Body of pancreas (tissue), 4 donors: Measurements from ENCODE around the gene FGD3.

ENCODE experiments used
- POLR2A ChIP-seq, 3 donors: fragments of 450-650 bp; IDR thresholded peaks; one replicate each; pipeline ENCODE4 v1.6.1; 2016; ENCODE audit warnings: antibody characterized with exemption in 3 of 3, mild to moderate bottlenecking in 2 of 3
- TF ChIP-seq, protein P1 (sequence below), 7 experiments: fragments of 450-650 bp in 4 of 7; fragments of 200-600 bp in 3 of 7; sonication (generic) in 3 of 7; IDR thresholded peaks; one replicate each; pipeline ENCODE4 v1.5.1; 2016 to 2019; ENCODE audit warnings: antibody characterized with exemption in 7 of 7

DNA sequence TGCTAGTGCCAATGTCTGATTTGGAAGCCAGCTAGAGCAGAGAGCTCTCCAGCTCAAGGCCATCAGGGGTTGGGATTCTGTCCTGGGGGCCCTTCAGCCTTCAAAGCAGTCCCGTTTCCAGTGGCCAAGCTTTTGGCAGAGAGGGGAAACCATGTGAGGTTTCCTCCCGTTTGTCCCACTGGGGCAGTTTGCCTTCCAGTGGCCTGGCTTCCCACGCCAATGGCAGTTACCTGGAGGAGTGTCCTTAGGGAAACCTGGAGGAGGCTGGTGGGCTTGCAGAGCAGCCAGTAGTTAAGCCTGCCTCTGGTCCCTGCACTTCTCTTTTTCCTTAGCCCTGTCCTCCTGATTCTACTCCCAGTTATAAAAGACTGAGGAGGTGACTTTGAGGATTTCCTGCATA lies 37.7 kb downstream of the FGD3 start:
- TF ChIP-seq, protein P1, sequence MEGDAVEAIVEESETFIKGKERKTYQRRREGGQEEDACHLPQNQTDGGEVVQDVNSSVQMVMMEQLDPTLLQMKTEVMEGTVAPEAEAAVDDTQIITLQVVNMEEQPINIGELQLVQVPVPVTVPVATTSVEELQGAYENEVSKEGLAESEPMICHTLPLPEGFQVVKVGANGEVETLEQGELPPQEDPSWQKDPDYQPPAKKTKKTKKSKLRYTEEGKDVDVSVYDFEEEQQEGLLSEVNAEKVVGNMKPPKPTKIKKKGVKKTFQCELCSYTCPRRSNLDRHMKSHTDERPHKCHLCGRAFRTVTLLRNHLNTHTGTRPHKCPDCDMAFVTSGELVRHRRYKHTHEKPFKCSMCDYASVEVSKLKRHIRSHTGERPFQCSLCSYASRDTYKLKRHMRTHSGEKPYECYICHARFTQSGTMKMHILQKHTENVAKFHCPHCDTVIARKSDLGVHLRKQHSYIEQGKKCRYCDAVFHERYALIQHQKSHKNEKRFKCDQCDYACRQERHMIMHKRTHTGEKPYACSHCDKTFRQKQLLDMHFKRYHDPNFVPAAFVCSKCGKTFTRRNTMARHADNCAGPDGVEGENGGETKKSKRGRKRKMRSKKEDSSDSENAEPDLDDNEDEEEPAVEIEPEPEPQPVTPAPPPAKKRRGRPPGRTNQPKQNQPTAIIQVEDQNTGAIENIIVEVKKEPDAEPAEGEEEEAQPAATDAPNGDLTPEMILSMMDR (IDR thresholded peaks at IDR 0.05), result no peak
- TF ChIP-seq POLR2A (IDR thresholded peaks at IDR 0.05), result no peak
